ENCODE measurements around the gene ANKRD63. TPM values are rescaled to one million over a fixed set of nuclear protein-coding genes. Genes with fewer than 3 reads are reported as not detected.

The ANKRD63 gene
- polyA plus RNA-seq, 1 donor (not counting 4 experiments of a cell fraction or from before 2014, with no cell fraction given): not detected

DNA sequence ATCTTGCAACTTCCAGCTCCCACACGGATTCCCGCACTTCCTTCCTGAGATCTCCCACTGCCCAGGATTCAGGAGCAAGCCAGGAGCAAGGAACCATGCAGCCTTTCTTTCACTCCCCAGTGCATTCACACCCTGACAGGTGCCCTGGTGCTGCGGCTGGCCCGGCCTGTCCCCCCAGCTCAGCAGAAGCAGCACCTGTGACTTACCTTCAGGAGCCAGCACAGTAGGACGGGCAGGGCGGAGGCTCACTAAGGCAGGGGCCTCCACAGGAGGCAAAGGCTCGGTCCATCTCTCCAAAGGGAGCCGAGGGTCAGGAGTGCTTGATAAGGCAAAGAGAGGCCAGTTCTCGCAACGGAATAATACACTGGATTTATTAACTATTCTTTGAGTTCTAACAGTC lies 4.8 kb downstream of the ANKRD63 start:
- no peaks in the 10 kb centered on the region for H3K9me1 ChIP-seq (ENCODE audit: control insufficient read depth, extremely low read depth, insufficient read depth, low read length)
- H3K27ac ChIP-seq (ENCODE audit: control insufficient read depth, insufficient read depth, low read length): no peak overlapping the region
- no peak overlapping the region for H3K4me3 ChIP-seq (ENCODE audit: control insufficient read depth in 2 of 3, extremely low read depth in 1 of 3, insufficient read depth in 2 of 3, low read depth in 1 of 3, low read length in 3 of 3)
- H3K4me1 ChIP-seq (ENCODE audit: control insufficient read depth, extremely low read depth, insufficient read depth, low read length): peaks cover 4% of the 10 kb centered on the region
- peaks cover 18 to 23% of the 10 kb centered on the region in 2 experiments for H3K36me3 ChIP-seq (ENCODE audit: control insufficient read depth in 2 of 2, extremely low read depth in 1 of 2, insufficient read depth in 2 of 2, low read length in 2 of 2)
- dilution Hi-C loops (cut with MboI; ENCODE audit: extremely low pct_ligation_motif_present, low sequenced_read_pairs): no loop called here
- H3K27me3 ChIP-seq (ENCODE audit: control insufficient read depth, extremely low read depth, insufficient read depth, low read length): peaks cover 32% of the 10 kb centered on the region
- DNase-seq (ENCODE audit: low read depth, low spot score) (no peak), FAIRE-seq (no peak)
- H4K20me1 ChIP-seq (ENCODE audit: control insufficient read depth, extremely low read depth, insufficient read depth, low read length): peaks cover 2% of the 10 kb centered on the region
- no peak overlapping the region for H2AFZ ChIP-seq (ENCODE audit: control insufficient read depth, low read length)
- TF ChIP-seq, protein P1, sequence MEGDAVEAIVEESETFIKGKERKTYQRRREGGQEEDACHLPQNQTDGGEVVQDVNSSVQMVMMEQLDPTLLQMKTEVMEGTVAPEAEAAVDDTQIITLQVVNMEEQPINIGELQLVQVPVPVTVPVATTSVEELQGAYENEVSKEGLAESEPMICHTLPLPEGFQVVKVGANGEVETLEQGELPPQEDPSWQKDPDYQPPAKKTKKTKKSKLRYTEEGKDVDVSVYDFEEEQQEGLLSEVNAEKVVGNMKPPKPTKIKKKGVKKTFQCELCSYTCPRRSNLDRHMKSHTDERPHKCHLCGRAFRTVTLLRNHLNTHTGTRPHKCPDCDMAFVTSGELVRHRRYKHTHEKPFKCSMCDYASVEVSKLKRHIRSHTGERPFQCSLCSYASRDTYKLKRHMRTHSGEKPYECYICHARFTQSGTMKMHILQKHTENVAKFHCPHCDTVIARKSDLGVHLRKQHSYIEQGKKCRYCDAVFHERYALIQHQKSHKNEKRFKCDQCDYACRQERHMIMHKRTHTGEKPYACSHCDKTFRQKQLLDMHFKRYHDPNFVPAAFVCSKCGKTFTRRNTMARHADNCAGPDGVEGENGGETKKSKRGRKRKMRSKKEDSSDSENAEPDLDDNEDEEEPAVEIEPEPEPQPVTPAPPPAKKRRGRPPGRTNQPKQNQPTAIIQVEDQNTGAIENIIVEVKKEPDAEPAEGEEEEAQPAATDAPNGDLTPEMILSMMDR (optimal IDR thresholded peaks at IDR 0.05 in 1 of 3, IDR thresholded peaks at IDR 0.05 in 1 of 3, conservative IDR thresholded peaks at IDR 0.05 in 1 of 3; ENCODE audit: extremely low read depth in 1 of 3, insufficient read depth in 2 of 3, low read length in 3 of 3): no peak
- no peak for TF ChIP-seq EZH2 (IDR thresholded peaks at IDR 0.05; ENCODE audit: low read length)
- H3K4me2 ChIP-seq (ENCODE audit: control insufficient read depth, extremely low read depth, insufficient read depth, low read depth, low read length): no peak overlapping the region
- no peaks in the 10 kb centered on the region for H3K9me3 ChIP-seq (ENCODE audit: control insufficient read depth, low read depth, low read length)
- H3K79me2 ChIP-seq (ENCODE audit: control insufficient read depth, insufficient read depth, low read length): no peaks in the 10 kb centered on the region
- no peak overlapping the region for H3K9ac ChIP-seq (ENCODE audit: control insufficient read depth, extremely low read depth, insufficient read depth, low read length)

DNA sequence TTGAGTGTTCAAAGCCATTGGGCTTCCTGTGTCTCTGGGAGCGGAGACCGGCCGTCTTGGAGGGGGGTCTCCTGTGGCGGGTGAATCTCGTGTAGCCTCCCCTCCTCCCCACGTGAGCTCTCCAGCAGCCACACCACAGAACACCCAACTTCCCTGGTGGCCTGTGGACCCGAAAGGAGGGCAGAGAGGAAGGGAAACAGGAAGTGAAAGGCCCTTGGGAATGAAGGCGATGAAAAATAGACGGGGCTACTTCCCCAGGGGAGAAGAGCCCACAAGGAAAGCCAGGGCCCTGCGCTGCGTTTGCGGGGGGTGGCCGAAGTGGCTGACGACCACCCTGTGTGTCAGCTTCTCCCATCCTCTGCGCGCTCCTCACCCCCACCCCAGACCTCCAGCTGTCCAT lies 5.4 kb downstream of the ANKRD63 start:
- Histone ChIP-seq H2AFZ (ENCODE audit: control insufficient read depth, low read length) (no peak overlapping the region), H3K4me3 (ENCODE audit: control insufficient read depth in 2 of 3, extremely low read depth in 1 of 3, insufficient read depth in 2 of 3, low read depth in 1 of 3, low read length in 3 of 3) (no peak overlapping the region), H3K36me3 (ENCODE audit: control insufficient read depth in 2 of 2, extremely low read depth in 1 of 2, insufficient read depth in 2 of 2, low read length in 2 of 2) (peaks cover 20 to 25% of the 10 kb centered on the region in 2 experiments), H3K79me2 (ENCODE audit: control insufficient read depth, insufficient read depth, low read length) (no peaks in the 10 kb centered on the region), H3K27ac (ENCODE audit: control insufficient read depth, insufficient read depth, low read length) (no peak overlapping the region), H3K4me1 (ENCODE audit: control insufficient read depth, extremely low read depth, insufficient read depth, low read length) (peaks cover under 1% of the 10 kb centered on the region), H3K4me2 (ENCODE audit: control insufficient read depth, extremely low read depth, insufficient read depth, low read depth, low read length) (no peak overlapping the region), H3K9ac (ENCODE audit: control insufficient read depth, extremely low read depth, insufficient read depth, low read length) (no peak overlapping the region), H3K27me3 (ENCODE audit: control insufficient read depth, extremely low read depth, insufficient read depth, low read length) (peaks cover 26% of the 10 kb centered on the region), H3K9me1 (ENCODE audit: control insufficient read depth, extremely low read depth, insufficient read depth, low read length) (no peaks in the 10 kb centered on the region), H3K9me3 (ENCODE audit: control insufficient read depth, low read depth, low read length) (no peaks in the 10 kb centered on the region), H4K20me1 (ENCODE audit: control insufficient read depth, extremely low read depth, insufficient read depth, low read length) (peaks cover 2% of the 10 kb centered on the region)
- dilution Hi-C loops (cut with MboI; ENCODE audit: extremely low pct_ligation_motif_present, low sequenced_read_pairs): no loop called here
- DNase-seq (ENCODE audit: low read depth, low spot score): no peak
- no peak for FAIRE-seq
- no peak for TF ChIP-seq EZH2 (IDR thresholded peaks at IDR 0.05; ENCODE audit: low read length)
- TF ChIP-seq, protein P1 (optimal IDR thresholded peaks at IDR 0.05 in 1 of 3, IDR thresholded peaks at IDR 0.05 in 1 of 3, conservative IDR thresholded peaks at IDR 0.05 in 1 of 3; ENCODE audit: extremely low read depth in 1 of 3, insufficient read depth in 2 of 3, low read length in 3 of 3): no peak

Data from keratinocyte (primary cell).